ENCODE data around the gene RAD54L.
"Not testable (repeated sequence)": the region's sequence is repeated elsewhere in the genome, so short reads cannot be mapped to it uniquely, and the experiment has no call there.

Gene RAD54L

DNA sequence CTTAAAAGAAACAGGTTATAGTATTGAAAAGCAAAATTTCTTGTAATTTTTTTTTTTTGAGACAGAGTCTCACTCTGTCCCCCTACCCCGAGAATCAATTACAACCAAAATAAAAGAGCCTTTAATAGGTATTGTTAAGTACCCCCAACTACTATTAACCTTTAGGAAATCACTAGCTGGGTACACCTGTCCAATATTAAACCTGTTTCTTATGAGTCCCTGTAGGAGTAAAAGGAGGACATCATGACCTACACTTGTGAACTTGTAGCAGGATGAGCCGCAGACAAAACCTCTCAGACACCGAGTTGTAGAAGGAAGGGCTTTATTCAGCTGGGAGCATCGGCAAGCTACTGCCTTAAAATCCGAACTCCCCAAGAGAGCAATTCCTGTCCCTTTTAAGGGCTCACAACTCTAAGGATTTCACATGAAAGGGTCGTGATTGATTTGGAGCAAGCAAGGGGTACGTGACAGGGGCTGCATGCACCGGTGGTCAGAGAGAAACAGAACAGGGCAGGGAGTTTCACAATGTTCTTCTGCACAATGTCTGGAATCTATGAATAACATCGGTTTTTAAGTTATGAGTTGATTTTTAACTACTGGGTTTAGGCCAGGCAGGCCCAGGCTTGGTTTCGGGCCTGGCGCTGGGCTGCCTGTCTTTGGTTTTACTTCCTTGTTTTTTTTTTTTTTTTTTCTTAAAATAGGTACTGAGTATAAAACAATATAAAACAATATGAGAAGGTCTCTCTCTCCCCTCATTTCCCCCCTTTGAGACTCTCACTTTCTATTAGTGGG lies 77.9 kb downstream of the RAD54L start:
- not testable (repeated sequence) for DNase-seq

Data from right hindlimb (tissue), 1 donor.